Glutamatergic neuron (in vitro differentiated cells): ENCODE results near the gene DEPP1. TPM values are rescaled to one million over a fixed set of nuclear protein-coding genes. Genes with fewer than 3 reads are reported as not detected.
A peak's percentile ranks its signal among the peaks of the same experiment; 100 is the strongest.

Experiments used
- DNase-seq: peaks from one replicate; pipeline ENCODE4 v3.0.0; 2022
- H3K27ac Mint-ChIP-seq: one replicate; pipeline ENCODE4 v1.8.0; 2020; ENCODE audit warnings: mild to moderate bottlenecking, mixed read lengths, inconsistent platforms; ENCODE audit not compliant: unreplicated experiment
- H3K27me3 Mint-ChIP-seq: one replicate; pipeline ENCODE4 v1.8.0; 2020; ENCODE audit warnings: mild to moderate bottlenecking, moderate library complexity, mixed read lengths, inconsistent platforms; ENCODE audit not compliant: unreplicated experiment
- H3K36me3 Mint-ChIP-seq: one replicate; pipeline ENCODE4 v1.8.0; 2020; ENCODE audit warnings: mild to moderate bottlenecking, mixed read lengths, inconsistent platforms; ENCODE audit not compliant: unreplicated experiment
- H3K4me1 Mint-ChIP-seq: one replicate; pipeline ENCODE4 v1.8.0; 2020; ENCODE audit warnings: mild to moderate bottlenecking, low read depth, mixed read lengths, inconsistent platforms; ENCODE audit not compliant: unreplicated experiment
- H3K4me3 Mint-ChIP-seq: one replicate; pipeline ENCODE4 v1.8.0; 2020; ENCODE audit warnings: mild to moderate bottlenecking, mixed read lengths, inconsistent platforms; ENCODE audit not compliant: unreplicated experiment
- H3K9me3 Mint-ChIP-seq: one replicate; pipeline ENCODE4 v1.8.0; 2020; ENCODE audit warnings: mild to moderate bottlenecking, moderate library complexity, mixed read lengths, inconsistent platforms; ENCODE audit not compliant: unreplicated experiment
- total RNA-seq: library from RNA; stranded (reverse); fragmentation: NEBNext Ultra II Directional; extraction: Animal tissue kit (Norgen Biotek cat#: 25700); gene quantifications from one replicate; pipeline ENCODE4 v1.2.1, GENCODE V29; 2021; ENCODE audit not compliant: unreplicated experiment
- TF ChIP-seq, protein P1 (sequence below): fragments of 200-600 bp; sonication (generic); IDR thresholded peaks from one replicate; pipeline ENCODE4 v1.5.0; 2021; ENCODE audit not compliant: partially characterized antibody, unreplicated experiment

Gene DEPP1
- total RNA-seq, 1 donor from 2014 or later, result 13.6 TPM

DNA sequence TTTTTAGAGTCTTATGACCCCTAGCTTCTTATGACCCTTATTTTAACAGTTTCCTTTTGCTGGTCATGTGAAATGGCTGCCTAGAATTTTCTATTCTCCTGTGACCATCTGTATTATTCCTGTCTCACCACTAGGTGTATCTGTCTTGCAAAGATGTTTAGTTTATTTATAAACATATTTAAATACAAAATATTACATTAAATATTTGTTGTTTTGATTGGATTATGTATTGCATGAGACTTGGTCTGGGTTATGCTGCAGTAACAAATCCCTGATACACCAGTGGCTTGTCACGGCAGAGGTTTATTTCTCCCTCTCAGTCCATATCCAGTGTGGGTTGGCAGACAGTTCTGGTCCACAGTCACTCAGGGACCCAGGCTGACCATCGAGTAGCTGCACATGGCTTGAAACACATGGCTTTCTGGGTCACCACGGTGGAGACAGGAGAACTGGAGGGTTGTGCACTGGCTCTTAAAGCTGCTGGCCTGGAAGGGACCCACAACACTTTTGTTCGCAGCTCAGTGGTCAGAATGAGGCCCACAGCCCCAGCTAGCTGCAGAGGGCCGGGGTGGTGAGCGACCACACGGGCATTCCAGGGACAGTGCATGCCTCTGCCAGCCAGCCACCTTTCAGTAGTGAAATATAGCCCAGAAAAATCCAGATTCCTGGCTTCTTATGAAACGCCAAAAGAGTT is 11.6 kb downstream of the DEPP1 start:
- Mint-ChIP-seq H3K36me3 (peaks cover 6% of the 10 kb centered on the region), H3K27ac (no peak overlapping the region), H3K4me3 (peak overlapping the region; percentile 49), H3K4me1 (peaks cover 57% of the 10 kb centered on the region), H3K9me3 (peaks cover 41% of the 10 kb centered on the region), H3K27me3 (peaks cover 34% of the 10 kb centered on the region)
- TF ChIP-seq, protein P1, sequence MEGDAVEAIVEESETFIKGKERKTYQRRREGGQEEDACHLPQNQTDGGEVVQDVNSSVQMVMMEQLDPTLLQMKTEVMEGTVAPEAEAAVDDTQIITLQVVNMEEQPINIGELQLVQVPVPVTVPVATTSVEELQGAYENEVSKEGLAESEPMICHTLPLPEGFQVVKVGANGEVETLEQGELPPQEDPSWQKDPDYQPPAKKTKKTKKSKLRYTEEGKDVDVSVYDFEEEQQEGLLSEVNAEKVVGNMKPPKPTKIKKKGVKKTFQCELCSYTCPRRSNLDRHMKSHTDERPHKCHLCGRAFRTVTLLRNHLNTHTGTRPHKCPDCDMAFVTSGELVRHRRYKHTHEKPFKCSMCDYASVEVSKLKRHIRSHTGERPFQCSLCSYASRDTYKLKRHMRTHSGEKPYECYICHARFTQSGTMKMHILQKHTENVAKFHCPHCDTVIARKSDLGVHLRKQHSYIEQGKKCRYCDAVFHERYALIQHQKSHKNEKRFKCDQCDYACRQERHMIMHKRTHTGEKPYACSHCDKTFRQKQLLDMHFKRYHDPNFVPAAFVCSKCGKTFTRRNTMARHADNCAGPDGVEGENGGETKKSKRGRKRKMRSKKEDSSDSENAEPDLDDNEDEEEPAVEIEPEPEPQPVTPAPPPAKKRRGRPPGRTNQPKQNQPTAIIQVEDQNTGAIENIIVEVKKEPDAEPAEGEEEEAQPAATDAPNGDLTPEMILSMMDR, result peak; percentile 70
- no peak for DNase-seq

DNA sequence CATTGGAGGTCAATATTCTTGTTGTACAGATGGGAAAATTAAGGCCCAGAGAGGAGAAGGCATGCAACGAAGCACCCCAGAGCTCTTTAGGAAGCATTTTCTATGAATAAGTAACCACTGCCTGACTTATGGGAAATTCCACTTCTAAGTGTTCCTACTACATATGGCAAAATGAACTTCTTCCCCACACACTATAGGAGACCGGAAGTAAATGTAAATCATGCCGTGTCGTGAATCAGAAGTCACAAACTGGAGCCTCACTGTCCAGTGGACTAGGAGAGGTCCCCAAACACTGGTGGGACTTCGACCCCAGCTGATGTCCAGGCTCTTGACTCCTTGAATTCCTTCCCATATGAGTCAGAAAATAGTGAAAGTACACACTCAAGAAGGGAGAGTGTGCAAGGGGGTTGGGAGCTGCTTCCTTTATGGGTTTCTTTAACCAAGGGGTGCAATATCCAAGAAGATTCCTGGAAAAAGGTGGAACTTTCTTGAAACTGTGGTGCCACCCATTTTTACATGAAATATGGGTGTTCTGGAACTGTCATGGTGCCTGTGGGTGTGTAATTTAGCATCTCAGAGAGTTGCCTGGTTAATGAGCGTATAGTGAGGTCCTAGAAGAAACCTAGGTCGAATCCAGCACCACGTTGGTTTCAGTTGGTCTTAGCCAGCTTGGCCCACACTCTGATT is 12.3 kb downstream of the DEPP1 start:
- DNase-seq, result no peak
- peaks cover 63% of the 10 kb centered on the region for H3K4me1 Mint-ChIP-seq
- TF ChIP-seq, protein P1, result no peak
- peaks cover 6% of the 10 kb centered on the region for H3K36me3 Mint-ChIP-seq
- peaks cover 43% of the 10 kb centered on the region for H3K9me3 Mint-ChIP-seq
- peak overlapping the region; percentile 82 for H3K4me3 Mint-ChIP-seq
- H3K27ac Mint-ChIP-seq, result peak overlapping the region; percentile 99
- peaks cover 32% of the 10 kb centered on the region for H3K27me3 Mint-ChIP-seq

DNA sequence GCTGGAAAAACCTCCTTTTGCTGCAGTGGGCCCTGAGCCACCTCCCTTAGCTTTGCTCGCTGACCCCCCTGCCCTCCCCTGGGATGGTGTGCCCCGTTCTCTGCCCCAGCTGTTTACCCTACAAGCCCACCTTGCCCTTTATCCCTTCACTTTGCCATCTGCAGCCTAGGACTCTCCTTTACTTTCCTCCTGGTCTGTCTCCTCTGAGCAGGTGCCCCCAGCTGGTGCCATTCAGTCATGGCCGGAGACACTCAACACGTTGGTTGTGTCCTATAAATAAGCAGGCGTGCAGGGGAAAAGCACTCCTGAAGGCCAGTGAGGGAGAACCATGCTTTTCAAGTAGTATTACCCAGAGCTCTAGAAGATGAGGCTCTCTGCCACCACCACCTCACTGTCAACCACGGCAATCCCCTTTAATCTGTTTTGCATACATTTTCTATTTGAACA is 12.9 kb downstream of the DEPP1 start:
- H3K27me3 Mint-ChIP-seq, result peaks cover 33% of the 10 kb centered on the region
- peaks cover 48% of the 10 kb centered on the region for H3K9me3 Mint-ChIP-seq
- TF ChIP-seq, protein P1, result no peak
- peak overlapping the region; percentile 99 for H3K27ac Mint-ChIP-seq
- peaks cover 6% of the 10 kb centered on the region for H3K36me3 Mint-ChIP-seq
- peak overlapping the region; percentile 82 for H3K4me3 Mint-ChIP-seq
- peaks cover 69% of the 10 kb centered on the region for H3K4me1 Mint-ChIP-seq
- peak; percentile 64 for DNase-seq

DNA sequence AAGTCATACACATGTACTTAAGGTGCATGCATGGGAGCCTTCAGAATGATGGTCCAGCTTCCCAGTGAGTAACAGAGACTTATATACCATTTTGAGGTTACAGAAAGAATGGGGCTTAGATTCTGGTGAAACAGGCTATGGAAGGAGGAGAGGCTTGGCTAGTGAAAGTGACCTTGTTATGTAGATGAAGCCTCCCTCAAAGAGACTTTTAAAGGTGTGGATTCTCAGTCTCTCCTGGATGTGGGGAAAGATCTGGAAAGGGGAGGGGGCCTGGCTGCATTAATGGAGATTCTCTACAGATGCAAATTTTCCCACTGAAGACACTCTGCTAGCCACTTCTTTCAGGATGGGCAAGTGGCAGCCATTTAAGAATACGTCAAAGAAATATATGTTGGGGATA is 13.5 kb downstream of the DEPP1 start:
- Mint-ChIP-seq H3K27me3 (peaks cover 34% of the 10 kb centered on the region), H3K4me1 (peaks cover 74% of the 10 kb centered on the region), H3K9me3 (peaks cover 49% of the 10 kb centered on the region), H3K4me3 (peak overlapping the region; percentile 84), H3K36me3 (peaks cover 6% of the 10 kb centered on the region), H3K27ac (peak overlapping the region; percentile 99)
- TF ChIP-seq, protein P1, result no peak
- DNase-seq, result no peak
